ENCODE measurements around the gene MOGAT3.

The MOGAT3 gene

DNA sequence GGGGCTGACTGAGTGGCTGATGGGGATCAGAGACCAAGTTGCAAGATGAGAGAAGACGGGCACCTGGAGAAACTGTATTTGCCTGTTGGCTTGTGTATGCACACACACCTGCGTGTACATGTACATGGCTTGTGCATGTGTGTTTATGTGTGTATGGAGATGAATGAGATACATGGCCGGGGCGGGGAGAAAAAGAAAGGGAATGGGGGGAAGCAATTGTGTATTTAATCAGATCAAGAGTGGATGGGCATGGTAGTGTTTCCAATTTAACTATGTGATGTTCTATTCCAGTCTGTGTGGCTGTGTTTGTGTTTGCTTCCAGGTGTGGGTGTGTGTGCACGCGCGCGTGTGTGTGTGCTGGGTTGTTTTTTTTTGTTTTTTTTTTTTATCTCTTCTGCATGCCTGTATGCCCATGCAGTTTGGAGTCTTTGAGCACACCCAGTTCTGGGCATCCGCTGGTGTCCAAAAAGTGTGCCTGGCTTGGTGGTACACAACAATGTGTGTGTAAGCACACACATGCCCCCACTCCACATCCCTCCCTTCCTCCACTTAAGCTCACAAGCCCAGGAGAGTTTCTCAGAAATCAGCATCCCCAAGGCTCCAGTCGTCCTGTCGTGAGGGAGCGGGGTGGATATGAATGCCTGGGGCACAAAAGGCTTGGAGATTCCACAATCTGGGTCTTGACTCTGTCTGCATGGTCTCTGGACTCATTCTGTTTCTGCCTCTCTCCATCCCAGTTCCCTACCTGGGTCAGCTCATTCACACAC, 33.0 kb downstream of the MOGAT3 start:
- TF ChIP-seq, protein P1, sequence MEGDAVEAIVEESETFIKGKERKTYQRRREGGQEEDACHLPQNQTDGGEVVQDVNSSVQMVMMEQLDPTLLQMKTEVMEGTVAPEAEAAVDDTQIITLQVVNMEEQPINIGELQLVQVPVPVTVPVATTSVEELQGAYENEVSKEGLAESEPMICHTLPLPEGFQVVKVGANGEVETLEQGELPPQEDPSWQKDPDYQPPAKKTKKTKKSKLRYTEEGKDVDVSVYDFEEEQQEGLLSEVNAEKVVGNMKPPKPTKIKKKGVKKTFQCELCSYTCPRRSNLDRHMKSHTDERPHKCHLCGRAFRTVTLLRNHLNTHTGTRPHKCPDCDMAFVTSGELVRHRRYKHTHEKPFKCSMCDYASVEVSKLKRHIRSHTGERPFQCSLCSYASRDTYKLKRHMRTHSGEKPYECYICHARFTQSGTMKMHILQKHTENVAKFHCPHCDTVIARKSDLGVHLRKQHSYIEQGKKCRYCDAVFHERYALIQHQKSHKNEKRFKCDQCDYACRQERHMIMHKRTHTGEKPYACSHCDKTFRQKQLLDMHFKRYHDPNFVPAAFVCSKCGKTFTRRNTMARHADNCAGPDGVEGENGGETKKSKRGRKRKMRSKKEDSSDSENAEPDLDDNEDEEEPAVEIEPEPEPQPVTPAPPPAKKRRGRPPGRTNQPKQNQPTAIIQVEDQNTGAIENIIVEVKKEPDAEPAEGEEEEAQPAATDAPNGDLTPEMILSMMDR (IDR thresholded peaks at IDR 0.05), result no peak

GRCh38 chr7:101166909-101167644, 33.8 kb downstream of the MOGAT3 start:
- TF ChIP-seq, protein P1 (IDR thresholded peaks at IDR 0.05), result no peak

DNA sequence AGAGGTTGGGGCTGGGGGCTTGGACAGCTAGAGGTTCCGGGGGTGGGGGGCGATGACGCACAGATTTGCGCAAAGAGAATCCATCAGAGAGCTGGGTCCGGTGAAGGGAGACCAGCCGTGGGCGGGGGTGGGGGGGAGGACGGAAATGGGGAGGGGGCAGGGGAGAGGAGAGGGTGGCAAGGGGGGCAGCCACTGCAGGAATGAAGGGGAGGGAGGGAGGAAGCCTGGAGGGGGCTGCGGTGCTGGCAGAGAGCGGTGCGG, 34.3 kb downstream of the MOGAT3 start:
- TF ChIP-seq, protein P1 (IDR thresholded peaks at IDR 0.05), result no peak

DNA sequence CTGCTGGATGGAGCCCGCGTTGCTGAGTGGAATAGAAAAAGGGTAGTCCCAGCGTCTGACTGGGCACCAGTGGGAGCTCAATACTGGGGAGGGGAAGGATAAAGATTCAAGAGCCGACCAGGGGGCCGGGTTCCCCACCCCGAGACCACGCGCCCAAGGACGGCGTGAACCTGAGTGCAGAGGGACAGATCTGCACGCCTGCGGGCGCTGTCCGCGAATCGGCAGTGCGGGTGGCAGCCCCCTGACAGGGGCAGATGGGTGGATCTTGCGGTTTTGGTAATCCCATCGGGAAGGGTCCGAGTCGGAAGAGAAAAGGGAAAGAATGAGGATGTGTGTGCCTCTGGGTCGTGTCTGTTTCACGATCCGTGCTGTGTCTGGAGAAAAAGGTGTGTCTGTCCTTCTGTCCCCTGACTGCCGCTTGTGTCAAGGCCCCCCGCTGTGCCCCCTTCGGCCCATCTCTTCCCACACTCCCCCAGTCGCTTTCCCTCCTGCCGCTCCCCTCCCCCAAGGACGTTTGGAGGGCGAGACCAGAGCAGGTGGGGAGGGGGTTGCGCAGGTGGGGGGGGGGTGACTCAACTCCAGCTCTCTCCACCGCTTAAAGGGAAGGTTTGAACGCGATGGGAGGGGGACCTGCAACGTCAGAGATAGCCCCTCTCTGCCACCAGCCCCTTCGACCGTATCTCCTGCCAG, 34.7 kb downstream of the MOGAT3 start:
- TF ChIP-seq, protein P1 (IDR thresholded peaks at IDR 0.05), result no peak

DNA sequence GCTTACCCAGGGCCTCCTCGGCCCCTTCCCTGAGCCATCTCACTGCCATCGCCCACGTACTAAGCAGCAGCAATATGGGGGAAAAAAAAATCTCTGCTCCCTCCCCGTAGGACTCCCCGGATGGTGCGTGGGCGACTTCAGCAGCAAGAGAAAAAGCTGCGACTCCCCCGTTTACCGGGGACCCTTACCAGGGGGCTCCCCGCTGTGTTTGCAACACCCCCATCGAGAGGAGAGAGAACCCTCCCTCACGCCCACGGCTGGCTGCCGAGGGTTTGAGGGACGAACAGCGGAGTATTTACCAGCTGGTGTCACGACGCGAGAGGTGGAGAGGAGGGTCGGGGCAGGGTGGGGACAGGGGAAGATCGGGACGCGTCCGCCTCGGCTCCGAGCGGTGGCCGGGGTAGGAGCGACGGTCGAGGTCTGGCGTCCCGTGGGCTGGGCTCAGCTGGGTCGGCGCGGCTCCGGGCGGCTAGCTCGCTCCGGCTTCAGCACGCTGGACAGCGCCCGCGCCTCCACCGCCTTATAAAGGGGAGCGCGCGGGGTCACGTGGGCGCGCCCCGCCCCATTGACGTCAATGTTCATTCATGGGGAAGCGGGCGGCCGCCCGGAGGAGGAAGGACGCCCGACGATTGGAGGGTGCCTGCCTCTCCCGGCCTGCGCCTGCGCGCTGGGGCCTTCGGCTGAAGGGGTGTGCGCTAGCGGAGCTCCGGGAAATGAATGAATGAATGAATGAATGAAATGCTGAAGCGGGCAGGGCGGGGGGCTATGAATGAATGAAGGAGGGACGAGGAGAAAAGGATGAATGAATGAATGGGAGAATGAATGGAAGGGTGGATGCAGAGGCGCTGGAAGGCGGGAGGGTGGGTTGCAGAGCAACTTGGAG, 35.5 kb downstream of the MOGAT3 start, which contains the start of gene VGF:
VGF (minus strand) TSS at position 495 of the 883 bp plus-strand sequence. CDS start 726 bp downstream, outside the sequence.
- TF ChIP-seq, protein P1 (IDR thresholded peaks at IDR 0.05), result no peak

GRCh38 chr7:101164071-101164840, 36.6 kb downstream of the MOGAT3 start:
- TF ChIP-seq, protein P1 (IDR thresholded peaks at IDR 0.05), result no peak
